Astrocyte of the spinal cord (primary cell): ENCODE measurements around the gene VPS4B.

ENCODE experiments used
- DNase-seq: peaks from one replicate; pipeline ENCODE4 v3.0.0; 2011; ENCODE audit warnings: low read depth, low spot score
- H3K4me3 ChIP-seq: 2 replicates; pipeline ENCODE4 v1.5.1; 2011; ENCODE audit warnings: low read depth, mild to moderate bottlenecking, low read length, moderate library complexity
- in situ Hi-C: cut with HindIII; loops from 2 replicates; pipeline ENCODE4 v1.10.0; 2017; ENCODE audit warnings: low sequenced_read_pairs
- TF ChIP-seq, protein P1 (sequence below): IDR thresholded peaks from 2 replicates; pipeline ENCODE4 v1.5.1; 2012; ENCODE audit warnings: low read depth, mild to moderate bottlenecking, low read length, inconsistent platforms

The VPS4B gene

DNA sequence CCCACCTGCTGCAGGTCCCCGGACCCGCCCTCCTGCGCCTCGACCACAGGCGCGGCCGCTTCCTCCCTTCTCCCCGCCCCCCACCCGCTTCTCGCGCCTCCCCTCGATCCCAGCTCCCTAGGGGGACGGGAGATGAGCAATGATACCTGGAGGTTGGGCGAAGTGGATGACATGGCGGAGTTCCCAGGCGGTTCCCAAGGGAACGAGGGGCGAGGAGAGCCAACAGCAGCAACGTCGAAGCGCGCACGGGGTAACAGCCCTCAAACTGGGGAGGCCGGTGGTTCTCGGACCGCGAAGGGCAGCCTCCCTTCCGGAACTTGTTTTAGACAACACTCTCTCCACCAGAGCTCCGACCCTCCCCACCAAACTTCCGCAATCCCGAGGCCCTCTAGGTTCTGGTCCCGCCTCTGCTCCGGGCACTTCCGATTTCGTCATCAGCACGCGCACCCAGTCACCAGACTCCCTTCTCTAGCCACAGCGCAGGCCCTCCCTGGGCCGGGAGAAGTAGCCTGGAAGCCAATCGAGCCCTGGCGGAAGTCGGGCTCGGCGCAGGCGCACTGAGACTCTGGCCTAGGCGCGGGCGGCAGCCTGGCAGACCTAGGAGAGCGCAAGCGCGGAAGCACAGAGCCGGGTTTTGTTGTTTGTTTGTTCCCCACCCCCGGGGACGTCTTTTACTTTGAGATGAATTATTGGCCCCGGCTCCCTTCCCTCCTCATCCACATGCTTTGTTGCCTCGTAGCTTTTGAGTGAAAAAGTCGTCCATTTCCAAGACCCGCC lies at the start of gene VPS4B:
TSS of gene VPS4B (minus strand) at position 390 of the 777 bp plus-strand sequence. CDS start at position 173, 217 bp downstream.
- H3K4me3 ChIP-seq: peak within 1 kb of the TSS; percentile 91
- in situ Hi-C loops: no loop called here
- DNase-seq: peak; percentile 99
- TF ChIP-seq, protein P1, sequence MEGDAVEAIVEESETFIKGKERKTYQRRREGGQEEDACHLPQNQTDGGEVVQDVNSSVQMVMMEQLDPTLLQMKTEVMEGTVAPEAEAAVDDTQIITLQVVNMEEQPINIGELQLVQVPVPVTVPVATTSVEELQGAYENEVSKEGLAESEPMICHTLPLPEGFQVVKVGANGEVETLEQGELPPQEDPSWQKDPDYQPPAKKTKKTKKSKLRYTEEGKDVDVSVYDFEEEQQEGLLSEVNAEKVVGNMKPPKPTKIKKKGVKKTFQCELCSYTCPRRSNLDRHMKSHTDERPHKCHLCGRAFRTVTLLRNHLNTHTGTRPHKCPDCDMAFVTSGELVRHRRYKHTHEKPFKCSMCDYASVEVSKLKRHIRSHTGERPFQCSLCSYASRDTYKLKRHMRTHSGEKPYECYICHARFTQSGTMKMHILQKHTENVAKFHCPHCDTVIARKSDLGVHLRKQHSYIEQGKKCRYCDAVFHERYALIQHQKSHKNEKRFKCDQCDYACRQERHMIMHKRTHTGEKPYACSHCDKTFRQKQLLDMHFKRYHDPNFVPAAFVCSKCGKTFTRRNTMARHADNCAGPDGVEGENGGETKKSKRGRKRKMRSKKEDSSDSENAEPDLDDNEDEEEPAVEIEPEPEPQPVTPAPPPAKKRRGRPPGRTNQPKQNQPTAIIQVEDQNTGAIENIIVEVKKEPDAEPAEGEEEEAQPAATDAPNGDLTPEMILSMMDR: peak; percentile 5

DNA sequence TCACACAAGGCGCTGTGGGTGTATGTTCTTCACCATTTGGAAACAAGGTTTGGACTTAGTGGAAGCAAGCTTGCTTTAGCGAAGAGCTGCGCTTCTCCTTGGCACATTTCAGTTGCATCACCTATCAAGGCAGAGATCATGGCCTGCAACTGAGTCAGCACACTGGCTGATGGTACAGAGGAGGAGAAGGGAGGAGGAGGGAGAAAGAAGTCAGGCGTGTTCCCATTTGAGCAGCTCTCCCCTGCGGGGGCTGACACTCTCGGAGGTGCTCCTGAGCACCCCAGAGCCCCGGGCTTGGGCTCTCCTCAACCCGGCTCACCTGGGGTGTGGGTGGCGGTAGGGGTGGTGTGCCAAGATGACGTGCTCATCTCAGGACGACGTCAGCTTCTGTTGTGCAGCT lies 48.5 kb upstream of the VPS4B start:
- DNase-seq: no peak
- in situ Hi-C loops: no loop called here
- TF ChIP-seq, protein P1: no peak
- H3K4me3 ChIP-seq: no peak overlapping the region

DNA sequence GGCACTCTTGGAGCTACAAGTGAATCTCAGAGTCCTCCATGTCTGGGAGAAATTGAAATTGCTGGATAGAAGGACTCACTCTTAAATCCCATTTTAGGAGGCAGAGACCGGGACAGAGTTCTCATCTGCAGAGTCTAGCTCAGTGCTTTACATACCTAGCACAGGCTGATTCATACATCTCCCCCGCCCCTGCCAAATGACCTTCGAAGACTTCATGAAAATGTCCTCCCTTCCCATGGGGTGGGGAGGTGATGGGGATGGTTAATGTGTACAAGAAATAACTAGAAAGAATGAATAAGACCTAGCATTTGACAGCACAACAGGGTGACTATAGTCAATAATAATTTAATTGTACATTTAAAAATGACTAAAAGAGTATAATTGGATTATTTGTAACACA lies 46.3 kb upstream of the VPS4B start:
- DNase-seq: no peak
- in situ Hi-C loops: no loop called here
- H3K4me3 ChIP-seq: no peak overlapping the region
- TF ChIP-seq, protein P1: no peak

DNA sequence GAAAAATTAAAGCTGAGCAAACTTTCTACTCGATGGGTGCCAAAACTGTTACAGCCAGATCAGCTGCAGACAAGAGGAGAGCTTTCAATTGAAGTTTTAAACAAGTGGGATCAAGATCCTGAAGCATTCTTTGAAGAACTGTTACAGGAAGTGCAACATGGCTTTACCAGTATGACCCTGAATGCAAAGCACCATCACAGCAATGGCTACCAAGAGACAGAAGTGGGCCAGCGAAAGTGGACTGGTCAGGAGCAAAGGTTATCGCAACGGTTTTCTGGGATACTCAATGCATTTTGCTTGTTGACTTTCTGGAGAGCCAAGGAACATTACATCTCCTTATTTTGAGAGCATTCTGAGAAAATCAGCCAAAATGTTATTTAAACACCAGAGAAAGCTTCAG lies 45.4 kb upstream of the VPS4B start:
- no peak for DNase-seq
- no peak overlapping the region for H3K4me3 ChIP-seq
- in situ Hi-C loops: no loop called here
- TF ChIP-seq, protein P1: no peak

DNA sequence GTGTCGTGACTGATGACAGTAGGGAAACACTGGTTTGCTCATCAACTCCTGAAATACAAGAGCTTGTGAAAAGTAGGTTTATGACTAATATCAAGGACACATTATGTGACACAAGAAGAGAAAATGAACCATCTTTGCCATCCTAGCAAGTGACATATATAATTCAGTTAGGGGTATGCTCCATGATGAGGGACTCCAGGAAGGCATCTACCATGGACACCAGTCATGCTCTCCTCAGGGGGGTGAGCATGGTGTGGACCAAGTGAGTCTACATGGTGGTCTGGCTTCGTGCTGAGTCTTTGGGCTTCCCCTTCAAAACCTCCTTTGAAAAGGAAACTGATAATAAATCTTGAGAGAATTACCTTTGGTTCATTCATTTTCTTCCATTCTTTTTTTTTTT lies 42.8 kb upstream of the VPS4B start:
- H3K4me3 ChIP-seq: no peak overlapping the region
- TF ChIP-seq, protein P1: no peak
- in situ Hi-C loops: no loop called here
- no peak for DNase-seq

DNA sequence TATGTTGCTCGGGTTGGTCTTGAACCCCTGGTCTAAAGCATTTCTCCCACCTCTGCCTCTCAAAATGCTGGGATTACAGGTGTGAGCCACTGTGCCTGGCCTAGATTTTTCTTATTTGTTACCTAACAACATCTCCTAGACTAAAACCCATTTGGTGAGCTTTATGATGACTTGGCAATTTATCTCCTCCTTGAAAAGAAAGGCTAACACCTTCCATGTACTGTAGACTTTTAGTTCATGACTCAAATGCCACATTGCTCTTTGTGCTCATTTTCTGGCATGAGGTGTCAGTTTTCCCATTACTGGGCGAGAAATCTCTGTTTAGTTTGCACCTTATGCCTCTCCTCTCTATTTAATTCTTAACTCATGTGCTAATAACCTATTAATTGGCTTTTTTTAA lies 42.2 kb upstream of the VPS4B start:
- no peak overlapping the region for H3K4me3 ChIP-seq
- in situ Hi-C loops: no loop called here
- TF ChIP-seq, protein P1: no peak
- no peak for DNase-seq

DNA sequence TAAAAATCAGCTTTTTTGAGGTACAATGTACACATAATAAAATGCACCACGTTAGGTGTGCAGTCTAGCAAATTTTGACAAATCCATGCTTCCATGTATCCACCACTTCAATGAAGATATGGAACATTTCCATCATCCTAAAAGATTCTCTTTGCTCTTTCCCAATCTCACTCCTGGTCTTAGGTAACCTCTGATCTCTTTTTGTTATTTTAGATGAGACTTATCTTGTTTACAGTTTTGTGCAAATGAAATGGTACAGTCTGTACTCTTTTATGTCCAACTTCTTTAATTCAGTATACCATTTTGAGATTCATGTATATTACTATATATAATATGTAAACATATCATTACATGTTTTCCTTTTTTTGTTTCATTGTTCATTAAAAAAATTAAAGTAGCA lies 38.1 kb upstream of the VPS4B start:
- DNase-seq: no peak
- no peak overlapping the region for H3K4me3 ChIP-seq
- in situ Hi-C loops: no loop called here

More for the DNA sequence above, 38.1 kb upstream of the VPS4B start:
- TF ChIP-seq, protein P1: no peak
